ENCODE data around the gene TRPV5.

Gene TRPV5

DNA sequence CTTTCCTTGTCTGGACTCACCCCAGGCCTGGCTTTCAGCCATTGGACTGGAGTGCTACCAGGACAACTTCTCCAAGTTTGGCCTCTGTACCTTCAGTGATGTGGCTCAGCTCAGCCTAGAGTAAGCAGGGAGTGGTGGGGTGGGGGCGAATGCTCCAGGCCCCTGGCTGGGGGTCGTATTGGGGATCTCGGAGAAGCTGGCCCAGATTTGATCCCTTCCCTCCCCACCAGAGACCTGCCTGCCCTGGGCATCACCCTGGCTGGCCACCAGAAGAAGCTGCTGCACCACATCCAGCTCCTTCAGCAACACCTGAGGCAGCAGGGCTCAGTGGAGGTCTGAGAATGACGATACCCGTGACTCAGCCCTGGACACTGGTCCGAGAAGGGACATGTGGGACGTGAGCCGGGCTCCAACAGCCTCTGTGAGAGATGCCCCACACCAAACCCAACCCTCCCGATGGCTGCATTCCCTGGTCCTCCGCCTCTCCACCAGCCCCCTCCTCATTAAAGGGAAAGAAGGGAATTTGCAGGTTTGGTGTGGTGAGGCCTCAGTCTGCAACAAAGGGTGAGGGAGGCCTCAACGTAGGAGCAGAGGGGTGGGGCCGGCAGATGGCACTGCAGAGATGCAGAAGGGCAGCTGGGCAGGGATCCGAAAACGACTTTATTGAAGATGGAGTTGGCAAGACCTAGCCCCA, 62.8 kb downstream of the TRPV5 start:
- no peak overlapping the region for H3K4me3 ChIP-seq (ENCODE audit: severe bottlenecking)
- no peaks in the 10 kb centered on the region for H3K27me3 ChIP-seq (ENCODE audit: insufficient read depth, poor library complexity, severe bottlenecking)
- H3K9me3 ChIP-seq (ENCODE audit: severe bottlenecking), result no peaks in the 10 kb centered on the region
- ATAC-seq (ENCODE audit: low read depth) (no peak), DNase-seq (ENCODE audit: low spot score) (no peak)
- no peaks in the 10 kb centered on the region for H3K36me3 ChIP-seq (ENCODE audit: low read depth)
- H3K4me1 ChIP-seq (ENCODE audit: insufficient read depth, poor library complexity, severe bottlenecking), result no peaks in the 10 kb centered on the region
- no peak overlapping the region for H3K27ac ChIP-seq (ENCODE audit: poor library complexity, severe bottlenecking)
- TF ChIP-seq, protein P1, sequence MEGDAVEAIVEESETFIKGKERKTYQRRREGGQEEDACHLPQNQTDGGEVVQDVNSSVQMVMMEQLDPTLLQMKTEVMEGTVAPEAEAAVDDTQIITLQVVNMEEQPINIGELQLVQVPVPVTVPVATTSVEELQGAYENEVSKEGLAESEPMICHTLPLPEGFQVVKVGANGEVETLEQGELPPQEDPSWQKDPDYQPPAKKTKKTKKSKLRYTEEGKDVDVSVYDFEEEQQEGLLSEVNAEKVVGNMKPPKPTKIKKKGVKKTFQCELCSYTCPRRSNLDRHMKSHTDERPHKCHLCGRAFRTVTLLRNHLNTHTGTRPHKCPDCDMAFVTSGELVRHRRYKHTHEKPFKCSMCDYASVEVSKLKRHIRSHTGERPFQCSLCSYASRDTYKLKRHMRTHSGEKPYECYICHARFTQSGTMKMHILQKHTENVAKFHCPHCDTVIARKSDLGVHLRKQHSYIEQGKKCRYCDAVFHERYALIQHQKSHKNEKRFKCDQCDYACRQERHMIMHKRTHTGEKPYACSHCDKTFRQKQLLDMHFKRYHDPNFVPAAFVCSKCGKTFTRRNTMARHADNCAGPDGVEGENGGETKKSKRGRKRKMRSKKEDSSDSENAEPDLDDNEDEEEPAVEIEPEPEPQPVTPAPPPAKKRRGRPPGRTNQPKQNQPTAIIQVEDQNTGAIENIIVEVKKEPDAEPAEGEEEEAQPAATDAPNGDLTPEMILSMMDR (IDR thresholded peaks at IDR 0.05; ENCODE audit: poor library complexity, severe bottlenecking), result no peak

DNA sequence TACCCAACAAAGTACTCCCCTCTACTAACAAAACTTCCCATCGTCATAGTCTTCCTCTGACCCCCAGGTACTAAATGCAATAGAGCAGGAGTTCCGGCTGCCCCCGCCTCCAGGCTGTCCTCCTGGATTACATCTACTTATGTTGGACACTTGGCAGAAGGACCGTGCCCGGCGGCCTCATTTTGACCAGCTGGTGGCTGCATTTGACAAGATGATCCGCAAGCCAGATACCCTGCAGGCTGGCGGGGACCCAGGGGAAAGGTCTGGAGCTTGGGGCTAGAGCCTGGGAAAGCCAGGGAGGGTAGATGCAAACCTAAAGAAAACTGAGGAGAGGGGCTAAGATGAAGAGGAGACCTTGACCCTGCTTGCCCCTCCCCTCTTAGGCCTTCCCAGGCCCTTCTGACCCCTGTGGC, 63.4 kb downstream of the TRPV5 start:
- no peak for DNase-seq (ENCODE audit: low spot score)
- no peak overlapping the region for H3K4me3 ChIP-seq (ENCODE audit: severe bottlenecking)
- no peaks in the 10 kb centered on the region for H3K9me3 ChIP-seq (ENCODE audit: severe bottlenecking)
- no peaks in the 10 kb centered on the region for H3K27me3 ChIP-seq (ENCODE audit: insufficient read depth, poor library complexity, severe bottlenecking)
- ATAC-seq (ENCODE audit: low read depth), result no peak
- TF ChIP-seq, protein P1 (IDR thresholded peaks at IDR 0.05; ENCODE audit: poor library complexity, severe bottlenecking), result no peak
- H3K36me3 ChIP-seq (ENCODE audit: low read depth), result no peaks in the 10 kb centered on the region
- no peak overlapping the region for H3K27ac ChIP-seq (ENCODE audit: poor library complexity, severe bottlenecking)
- H3K4me1 ChIP-seq (ENCODE audit: insufficient read depth, poor library complexity, severe bottlenecking), result no peaks in the 10 kb centered on the region

DNA sequence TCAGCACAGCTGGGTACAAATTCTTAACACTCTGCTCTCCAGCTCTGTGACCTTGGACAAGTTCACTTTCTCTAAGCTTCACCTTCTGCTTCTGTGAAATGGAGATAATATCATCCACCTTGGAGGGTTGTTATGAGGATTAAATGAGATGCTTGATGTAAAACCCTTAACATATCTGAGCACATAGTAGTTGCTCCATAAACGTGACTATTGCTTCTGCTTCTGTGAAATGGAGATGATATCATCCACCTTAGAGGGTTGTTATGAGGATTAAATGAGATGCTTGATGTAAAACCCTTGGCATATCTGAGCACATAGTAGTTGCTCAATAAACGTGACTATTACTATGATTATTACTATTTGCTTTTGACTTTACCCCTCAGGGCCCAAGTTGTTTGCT, 64.1 kb downstream of the TRPV5 start:
- H3K36me3 ChIP-seq (ENCODE audit: low read depth), result no peaks in the 10 kb centered on the region
- no peak overlapping the region for H3K4me3 ChIP-seq (ENCODE audit: severe bottlenecking)
- no peak for ATAC-seq (ENCODE audit: low read depth)
- no peaks in the 10 kb centered on the region for H3K27me3 ChIP-seq (ENCODE audit: insufficient read depth, poor library complexity, severe bottlenecking)
- DNase-seq (ENCODE audit: low spot score), result no peak
- no peaks in the 10 kb centered on the region for H3K4me1 ChIP-seq (ENCODE audit: insufficient read depth, poor library complexity, severe bottlenecking)
- no peaks in the 10 kb centered on the region for H3K9me3 ChIP-seq (ENCODE audit: severe bottlenecking)
- TF ChIP-seq, protein P1 (IDR thresholded peaks at IDR 0.05; ENCODE audit: poor library complexity, severe bottlenecking), result no peak
- H3K27ac ChIP-seq (ENCODE audit: poor library complexity, severe bottlenecking), result no peak overlapping the region

DNA sequence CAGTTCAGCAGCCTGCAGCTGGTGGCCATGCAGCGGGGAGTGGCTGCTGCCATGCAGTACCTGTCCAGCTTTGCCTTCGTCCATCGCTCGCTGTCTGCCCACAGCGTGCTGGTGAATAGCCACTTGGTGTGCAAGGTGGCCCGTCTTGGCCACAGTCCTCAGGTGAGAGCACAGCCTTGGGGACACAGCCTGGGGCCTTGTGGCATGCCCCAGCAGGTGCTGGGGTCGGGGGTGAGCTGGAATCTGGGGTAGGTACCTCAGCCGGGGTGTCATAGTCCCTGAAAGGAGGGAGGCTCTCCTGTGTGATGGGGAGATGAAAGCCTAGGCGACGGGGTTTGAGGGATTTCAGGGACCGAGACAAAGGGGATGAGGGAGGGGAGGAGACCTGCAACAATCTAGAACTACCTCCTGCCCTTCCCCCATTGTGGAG, 64.5 kb downstream of the TRPV5 start:
- DNase-seq (ENCODE audit: low spot score) (no peak), ATAC-seq (ENCODE audit: low read depth) (no peak)
- Histone ChIP-seq H3K9me3 (ENCODE audit: severe bottlenecking) (no peaks in the 10 kb centered on the region), H3K27ac (ENCODE audit: poor library complexity, severe bottlenecking) (no peak overlapping the region), H3K4me1 (ENCODE audit: insufficient read depth, poor library complexity, severe bottlenecking) (no peaks in the 10 kb centered on the region), H3K27me3 (ENCODE audit: insufficient read depth, poor library complexity, severe bottlenecking) (no peaks in the 10 kb centered on the region), H3K4me3 (ENCODE audit: severe bottlenecking) (no peak overlapping the region), H3K36me3 (ENCODE audit: low read depth) (no peaks in the 10 kb centered on the region)
- TF ChIP-seq, protein P1 (IDR thresholded peaks at IDR 0.05; ENCODE audit: poor library complexity, severe bottlenecking), result no peak

Data from RWPE2 (cell line).